Measurements from ENCODE around the gene MAD1L1.
"Not testable (repeated sequence)": the region's sequence is repeated elsewhere in the genome, so short reads cannot be mapped to it uniquely, and the experiment has no call there.

Gene MAD1L1

DNA sequence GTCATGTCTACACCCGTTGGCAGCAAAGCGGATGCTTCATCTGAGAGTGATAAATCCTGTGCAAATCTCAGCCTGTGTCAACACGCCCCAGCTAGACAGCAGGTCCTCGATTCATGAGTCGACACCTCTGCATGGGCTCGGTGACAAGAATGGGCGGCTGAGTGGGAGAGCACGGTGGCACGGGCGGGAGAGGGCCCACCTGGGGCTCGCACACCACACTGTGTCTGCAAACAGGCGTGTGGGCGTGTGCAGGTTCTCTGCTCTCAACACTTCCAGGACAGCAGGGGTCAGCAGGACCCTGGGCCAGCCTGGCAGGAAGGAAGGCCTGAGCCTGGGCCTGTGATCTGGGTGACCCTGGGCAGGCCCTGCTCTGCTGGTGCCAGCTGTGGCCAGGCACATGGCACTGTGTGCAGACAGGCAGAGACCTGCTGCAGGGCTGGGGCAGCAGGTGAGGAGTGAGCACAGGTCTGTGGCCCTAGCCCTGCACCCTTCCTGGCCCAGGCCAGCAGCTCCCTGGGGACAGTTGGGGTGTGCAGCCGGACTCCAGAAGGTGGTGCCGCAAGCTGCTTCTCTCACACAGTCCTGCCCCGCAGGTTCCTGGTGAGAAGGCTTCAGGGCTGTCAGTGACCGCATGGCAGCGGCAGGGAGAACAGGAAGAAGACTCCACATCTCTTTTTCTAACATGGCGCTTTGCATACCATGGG lies 346.2 kb downstream of the MAD1L1 start:
- no peak for FAIRE-seq

DNA sequence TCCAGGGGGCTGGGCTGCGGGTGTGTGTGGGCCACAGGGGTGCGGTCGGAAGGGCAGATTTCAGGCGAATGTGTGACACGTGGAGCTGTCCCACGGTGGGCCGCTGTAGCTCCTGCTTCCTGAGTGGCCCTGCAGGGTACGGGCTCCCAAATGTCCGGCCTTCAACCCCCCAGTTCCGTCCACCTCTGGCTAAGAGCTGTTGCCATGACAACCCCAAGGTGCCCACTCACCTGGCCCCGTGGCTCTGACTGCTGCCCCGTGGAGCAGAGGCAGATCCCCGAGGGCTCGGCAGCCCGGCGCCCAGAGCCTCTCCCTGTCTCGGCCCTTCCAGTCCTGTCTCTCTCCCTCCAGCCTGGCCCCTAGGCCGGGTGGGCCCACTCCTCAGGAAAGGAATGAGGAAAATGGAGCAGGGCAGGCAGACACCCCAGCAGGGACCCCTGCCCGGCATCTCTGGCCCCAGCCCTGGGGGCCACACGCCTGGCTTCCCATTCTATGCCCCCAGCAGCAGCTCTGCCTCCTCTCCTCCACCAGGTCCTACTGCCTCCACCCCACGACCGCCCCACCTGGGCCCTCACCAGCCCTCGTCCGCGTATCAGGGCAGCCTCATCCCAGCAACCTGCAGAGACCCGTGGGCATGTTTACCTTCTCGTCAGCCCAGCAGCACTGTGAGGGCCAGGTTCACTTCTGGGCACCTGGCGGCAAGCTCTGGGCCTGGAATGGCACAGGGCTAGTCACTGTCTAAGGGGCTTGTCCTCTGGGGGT lies 347.1 kb downstream of the MAD1L1 start:
- no peak for FAIRE-seq

- FAIRE-seq, result no peak
Observed at GRCh38 chr7:1884583-1885350, 348.0 kb downstream of the MAD1L1 start.

DNA sequence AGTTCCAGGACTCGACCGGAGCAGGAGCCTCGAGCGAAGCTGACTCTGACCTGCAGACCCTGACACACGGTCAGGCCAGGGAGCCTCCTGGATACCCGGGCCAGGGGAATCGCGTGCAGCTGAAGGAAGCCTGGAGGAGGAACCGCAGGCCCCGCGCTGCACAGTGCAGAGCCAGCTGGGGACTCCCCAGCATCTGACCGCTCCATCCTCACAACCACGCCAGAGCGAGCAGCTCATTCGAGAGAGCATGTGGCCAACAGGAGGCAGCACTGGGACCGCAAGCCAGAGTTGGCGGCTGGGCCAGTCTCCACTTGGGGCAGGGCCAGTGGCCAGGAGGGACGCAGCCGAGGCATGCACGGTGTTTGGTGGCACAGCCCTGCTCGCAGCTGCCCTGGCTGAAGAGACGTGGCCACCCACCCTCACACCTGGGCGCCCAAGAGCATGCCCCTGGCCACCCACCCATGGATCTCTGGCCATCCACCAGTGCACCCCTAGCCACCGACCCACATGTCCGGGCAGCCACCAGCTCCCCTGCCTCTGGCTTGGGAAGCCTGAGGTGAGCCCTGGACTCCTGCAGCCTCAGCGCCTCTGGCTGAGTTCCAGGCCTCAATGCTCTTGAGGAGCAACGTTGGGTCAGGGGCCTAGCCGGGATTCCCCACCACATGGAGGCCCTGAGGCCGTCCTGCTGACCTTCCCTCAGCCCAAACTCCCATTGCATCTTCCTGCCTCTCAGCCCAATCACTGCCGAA lies 348.7 kb downstream of the MAD1L1 start:
- no peak for FAIRE-seq

- no peak for FAIRE-seq
Observed at GRCh38 chr7:1883031-1883761, 349.5 kb downstream of the MAD1L1 start.

GRCh38 chr7:1882451-1882850 lies 350.3 kb downstream of the MAD1L1 start:
- FAIRE-seq, result no peak

- no peak for FAIRE-seq
Observed at GRCh38 chr7:1881946-1882345, 350.8 kb downstream of the MAD1L1 start.

DNA sequence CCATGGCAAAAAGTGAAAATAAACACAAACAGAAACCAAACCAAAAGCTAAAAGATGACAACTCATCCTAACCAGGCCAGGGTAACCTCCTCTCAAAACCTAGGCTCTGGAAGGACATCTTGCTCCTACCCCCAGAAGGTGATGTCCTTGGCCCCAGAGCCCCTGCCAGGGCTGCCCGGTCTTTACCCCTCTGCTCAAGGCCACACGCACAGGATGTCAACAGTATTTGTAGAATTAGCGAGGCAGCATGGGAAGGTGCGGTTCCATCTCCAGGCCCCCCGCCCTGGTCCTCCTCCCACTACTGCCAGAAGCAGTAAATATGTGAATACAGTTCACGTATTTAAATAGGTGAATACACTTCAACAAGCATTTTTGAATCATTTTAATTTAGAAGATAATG lies 356.1 kb downstream of the MAD1L1 start:
- FAIRE-seq, result not testable (repeated sequence)

DNA sequence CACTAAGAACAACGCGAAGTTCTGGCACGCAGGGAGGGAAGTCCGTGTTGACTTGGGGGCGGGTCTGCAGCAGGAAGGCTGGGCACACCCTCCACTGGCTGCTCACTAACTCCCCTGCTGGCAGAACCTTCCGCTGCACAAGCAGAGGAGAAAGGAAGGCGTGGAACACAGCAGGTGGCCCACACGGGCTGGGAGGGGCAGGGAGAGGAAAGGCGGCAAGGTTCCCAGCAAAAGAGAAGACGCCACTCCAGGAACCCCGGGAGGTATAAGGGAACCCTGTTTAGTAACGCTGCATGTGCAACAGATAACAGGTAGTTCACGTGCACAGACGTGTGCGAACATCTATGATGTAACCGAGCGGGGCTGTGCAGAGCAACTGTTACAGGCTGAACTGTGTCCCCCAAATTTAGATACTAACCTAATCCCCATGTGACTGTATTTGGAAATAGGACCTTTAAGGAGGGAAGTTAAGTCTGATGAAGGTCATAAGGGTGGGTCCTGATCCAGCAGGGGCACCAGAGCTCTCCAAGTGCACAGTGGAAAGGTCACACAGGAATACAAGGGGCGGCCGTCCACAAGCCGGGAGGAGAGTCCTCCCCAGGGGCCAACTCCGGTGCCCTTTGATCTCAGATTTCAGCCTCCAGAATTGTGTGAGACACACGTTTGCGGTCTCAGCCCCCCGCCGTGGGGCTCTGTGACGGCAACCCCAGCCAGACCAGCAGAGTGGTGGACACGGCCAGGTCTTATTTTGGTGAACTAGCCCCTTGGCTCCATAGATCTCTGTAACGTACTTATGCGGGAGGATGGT lies 357.1 kb downstream of the MAD1L1 start:
- not testable (repeated sequence) for FAIRE-seq

DNA sequence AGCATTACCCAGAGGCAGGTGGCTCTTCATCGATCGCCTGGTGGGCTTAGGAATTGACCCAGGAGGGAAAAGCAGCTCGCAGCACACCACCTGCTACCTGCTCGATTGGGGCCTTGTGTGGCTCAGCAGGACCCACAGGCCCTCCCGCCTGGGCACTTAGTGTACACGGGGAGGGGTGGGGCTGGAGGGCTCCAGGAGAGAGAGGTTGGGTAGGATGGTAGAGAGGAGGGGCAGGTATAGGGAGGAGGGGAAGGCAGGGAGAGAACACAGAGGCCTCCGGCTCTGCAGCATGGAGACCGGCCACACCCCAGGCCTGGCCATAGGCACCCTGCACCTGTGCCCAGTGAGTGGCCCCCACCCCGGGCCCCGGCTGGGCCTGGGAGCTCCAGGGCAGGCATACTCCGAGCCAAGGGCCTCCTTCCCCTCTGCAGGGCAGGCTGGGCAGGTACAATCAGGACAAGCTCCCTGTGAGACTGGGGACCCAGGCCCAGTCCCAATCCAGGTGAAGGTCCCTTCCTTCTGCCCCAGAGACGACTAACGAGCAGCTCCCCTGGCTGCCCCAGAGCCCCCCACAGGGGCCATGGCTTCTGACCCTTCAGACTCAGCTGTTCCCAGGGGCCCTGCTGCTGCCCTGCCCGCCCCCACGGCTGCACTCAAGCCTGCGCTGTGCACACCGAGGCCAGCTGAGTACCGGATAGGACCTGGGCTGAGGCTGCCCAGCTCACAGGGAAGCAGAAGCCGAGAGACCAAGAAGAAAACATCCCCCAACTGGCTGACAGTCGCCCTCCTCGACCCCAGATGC lies 358.0 kb downstream of the MAD1L1 start:
- FAIRE-seq, result not testable (repeated sequence)

- FAIRE-seq, result no peak
Observed at GRCh38 chr7:1873857-1874589, 358.7 kb downstream of the MAD1L1 start.

- FAIRE-seq, result no peak
Observed at GRCh38 chr7:1873421-1873820, 359.3 kb downstream of the MAD1L1 start.

DNA sequence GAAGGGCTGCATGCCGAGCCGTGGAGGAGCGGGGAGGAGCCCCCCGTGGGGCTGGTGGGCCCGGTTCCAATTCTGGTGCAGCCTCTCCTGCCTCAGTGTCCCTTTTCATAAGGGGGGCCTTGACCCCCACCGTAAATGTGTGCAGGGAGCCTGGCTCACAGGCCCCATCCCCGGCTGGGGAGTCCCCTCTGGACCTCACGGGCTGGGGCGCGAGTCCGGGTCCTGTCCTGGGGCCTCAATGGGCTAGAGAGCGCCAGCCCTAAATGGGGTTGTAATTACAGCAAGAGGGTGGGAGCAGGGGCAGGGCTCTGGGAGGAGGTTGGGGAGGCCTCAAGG lies 359.7 kb downstream of the MAD1L1 start:
- FAIRE-seq, result no peak

- FAIRE-seq, result no peak
Observed at GRCh38 chr7:1872191-1873069, 360.3 kb downstream of the MAD1L1 start.

GRCh38 chr7:1869452-1870130 lies 363.2 kb downstream of the MAD1L1 start:
- no peak for FAIRE-seq

DNA sequence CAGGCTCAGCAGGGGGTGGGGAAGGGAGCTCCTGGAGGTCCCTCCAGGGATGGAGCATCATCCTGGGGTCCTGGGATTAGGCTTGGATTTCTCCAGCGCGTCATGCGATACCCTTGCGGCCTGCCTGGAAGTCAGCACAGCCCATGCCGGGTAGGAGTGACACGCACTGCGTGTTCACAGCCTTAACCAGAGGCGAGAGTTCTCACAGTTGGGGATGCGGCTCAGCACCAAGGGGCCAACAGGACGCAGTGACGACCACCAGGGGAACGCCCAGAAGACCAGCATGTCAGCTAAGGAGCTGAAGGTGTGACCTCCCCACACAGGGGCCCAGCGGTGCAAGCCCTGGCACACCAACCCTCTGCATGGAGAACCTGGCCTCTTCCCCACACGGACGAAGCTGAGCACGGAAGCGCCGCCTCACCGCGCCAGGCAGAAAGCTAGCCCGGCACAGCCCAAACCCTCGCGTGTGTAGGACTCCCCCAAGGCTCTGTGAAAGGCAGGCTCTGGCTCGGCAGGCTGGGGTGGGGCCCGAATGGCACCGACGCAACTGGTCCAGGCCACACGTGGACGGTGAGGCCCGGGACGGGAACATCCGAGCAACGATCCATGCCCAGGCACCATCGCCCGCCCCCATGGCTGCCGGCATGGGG lies 364.1 kb downstream of the MAD1L1 start:
- no peak for FAIRE-seq

DNA sequence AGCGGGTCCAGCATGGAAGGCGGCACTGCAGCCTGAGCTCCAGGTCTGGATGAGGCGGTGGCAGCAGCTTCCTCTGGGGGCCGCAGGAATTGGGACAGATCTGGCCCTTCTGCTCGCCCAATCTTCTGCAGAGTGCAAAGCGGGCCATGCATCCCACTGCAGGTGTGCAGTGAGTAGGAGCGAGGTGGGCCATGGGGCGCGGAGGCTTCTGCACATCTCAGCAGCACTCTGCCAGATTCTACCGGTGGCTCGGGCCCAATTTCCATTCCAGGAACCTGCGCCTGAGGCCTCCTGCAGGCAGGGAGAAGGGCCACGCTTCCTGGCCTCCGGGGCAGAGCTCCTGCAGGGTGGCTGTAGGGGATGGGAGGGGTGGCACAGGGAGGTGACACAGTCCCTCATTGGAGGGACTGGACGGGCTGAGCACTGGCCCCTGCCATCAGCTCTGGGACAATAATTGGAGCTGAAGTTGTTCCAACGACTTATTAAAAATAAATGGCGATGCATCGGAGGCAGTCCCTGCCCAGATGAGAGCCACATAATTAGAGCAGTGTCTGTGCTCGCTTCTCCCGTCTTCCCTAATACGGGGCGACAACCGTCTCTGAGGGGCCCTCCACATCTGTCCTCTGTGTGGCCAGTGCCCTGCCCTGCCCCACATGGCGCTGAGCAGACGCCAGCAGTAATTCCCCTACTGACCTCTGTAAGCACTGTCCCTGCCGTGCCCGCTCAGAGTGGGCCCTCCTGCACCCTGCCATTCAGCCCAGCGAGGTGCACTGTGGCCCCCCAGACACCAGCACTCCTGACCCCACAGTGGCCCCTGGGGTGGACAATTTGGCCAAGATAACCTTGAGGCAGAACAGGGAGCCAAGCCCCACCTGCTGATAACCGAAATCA lies 365.1 kb downstream of the MAD1L1 start:
- no peak for FAIRE-seq

All from TTC549 (cell line).